Endothelial cell of hepatic sinusoid (primary cell): ENCODE measurements around the gene RASSF3.
"Not testable (repeated sequence)": the region's sequence is repeated elsewhere in the genome, so short reads cannot be mapped to it uniquely, and the experiment has no call there.

Source experiments
- in situ Hi-C: cut with HindIII; loops from 2 replicates; pipeline ENCODE4 v1.10.0; 2017; ENCODE audit warnings: low sequenced_read_pairs

The RASSF3 gene

GRCh38 chr12:64610079-64610659 is at the start of gene RASSF3:
TSS of gene RASSF3 (plus strand) at chr12:64610495. CDS start at chr12:64610633, 138 bp downstream.
- in situ Hi-C loops: no loop called here

- in situ Hi-C loops: no loop called here
Measured at GRCh38 chr12:64561302-64562136, 48.8 kb upstream of the RASSF3 start.

- in situ Hi-C loops: no loop called here
Measured at GRCh38 chr12:64566122-64566521, 44.2 kb upstream of the RASSF3 start.

GRCh38 chr12:64566831-64567517 is 43.3 kb upstream of the RASSF3 start:
- in situ Hi-C loops: no loop called here

GRCh38 chr12:64567570-64567969 is 42.7 kb upstream of the RASSF3 start:
- in situ Hi-C loops: no loop called here

GRCh38 chr12:64568298-64568697 is 42.0 kb upstream of the RASSF3 start:
- in situ Hi-C loops: no loop called here

- in situ Hi-C loops: no loop called here
Measured at GRCh38 chr12:64569923-64570691, 40.2 kb upstream of the RASSF3 start.

GRCh38 chr12:64571411-64571810 is 38.9 kb upstream of the RASSF3 start:
- in situ Hi-C loops: no loop called here

GRCh38 chr12:64572241-64572640 is 38.1 kb upstream of the RASSF3 start:
- in situ Hi-C loops: no loop called here

- in situ Hi-C loops: no loop called here
Measured at GRCh38 chr12:64574837-64575236, 35.5 kb upstream of the RASSF3 start.

- in situ Hi-C loops: no loop called here
Measured at GRCh38 chr12:64577046-64577445, 33.2 kb upstream of the RASSF3 start.

- in situ Hi-C loops: no loop called here
Measured at GRCh38 chr12:64578566-64578965, 31.7 kb upstream of the RASSF3 start.

GRCh38 chr12:64580681-64581080 is 29.6 kb upstream of the RASSF3 start:
- in situ Hi-C loops: no loop called here

GRCh38 chr12:64582114-64582513 is 28.2 kb upstream of the RASSF3 start:
- in situ Hi-C loops: no loop called here

- in situ Hi-C loops: no loop called here
Measured at GRCh38 chr12:64582862-64583261, 27.4 kb upstream of the RASSF3 start.

- in situ Hi-C loops: not testable (repeated sequence)
Measured at GRCh38 chr12:64583395-64583770, 26.9 kb upstream of the RASSF3 start.

GRCh38 chr12:64583771-64584421 is 26.4 kb upstream of the RASSF3 start:
- in situ Hi-C loops: no loop called here

GRCh38 chr12:64585104-64585503 is 25.2 kb upstream of the RASSF3 start:
- in situ Hi-C loops: no loop called here

- in situ Hi-C loops: no loop called here
Measured at GRCh38 chr12:64587447-64587846, 22.8 kb upstream of the RASSF3 start.

GRCh38 chr12:64590183-64590582 is 20.1 kb upstream of the RASSF3 start:
- in situ Hi-C loops: no loop called here
